BJ (cell line): ENCODE measurements around the gene SEPTIN8. TPM values are rescaled to one million over a fixed set of nuclear protein-coding genes. Genes with fewer than 3 reads are reported as not detected.

Experiments
- CTCF ChIA-PET: fragments of 350-600 bp; formaldehyde crosslinking; extraction: SDS; loops from one replicate; lab custom pipeline; 2021; ENCODE audit warnings: antibody characterized with exemption, inconsistent platforms; lab: Yijun Ruan, JAX
- POLR2A ChIA-PET: fragments of 300-600 bp; sonication (Branson Sonifier 250); formaldehyde crosslinking; extraction: SDS; loops from one replicate; lab custom pipeline; 2021; ENCODE audit warnings: antibody characterized with exemption; lab: Charles Lee
- DNase-seq: peaks from one replicate; pipeline ENCODE4 v3.0.0-alpha.2; 2011; ENCODE audit warnings: low read depth
- H3K27me3 ChIP-seq: 2 replicates; pipeline ENCODE4 v1.6.0; 2011; ENCODE audit warnings: low read length; ENCODE audit not compliant: control insufficient read depth, insufficient read depth
- H3K36me3 ChIP-seq: 2 replicates; pipeline ENCODE4 v1.5.1; 2011; ENCODE audit warnings: low read length; ENCODE audit not compliant: control insufficient read depth, insufficient read depth
- H3K4me3 ChIP-seq: 2 replicates; pipeline ENCODE4 v1.5.1; 2011; ENCODE audit warnings: low read depth, mild to moderate bottlenecking, control low read depth, low read length
- polyA plus RNA-seq: library from polyadenylated mRNA; depleted of rRNA; stranded (reverse); fragments of >200 nt; gene quantifications from 2 replicates; pipeline ENCODE4 v1.2.3, GENCODE V29; 2011
- TF ChIP-seq, protein P1 (sequence below): IDR thresholded peaks from 2 replicates; pipeline ENCODE4 v1.5.1; 2011; ENCODE audit warnings: low read depth, mild to moderate bottlenecking, control low read depth, inconsistent platforms, low read length, moderate library complexity; ENCODE audit not compliant: insufficient read depth

The SEPTIN8 gene
- polyA plus RNA-seq, 1 experiment, result 67.8 TPM

DNA sequence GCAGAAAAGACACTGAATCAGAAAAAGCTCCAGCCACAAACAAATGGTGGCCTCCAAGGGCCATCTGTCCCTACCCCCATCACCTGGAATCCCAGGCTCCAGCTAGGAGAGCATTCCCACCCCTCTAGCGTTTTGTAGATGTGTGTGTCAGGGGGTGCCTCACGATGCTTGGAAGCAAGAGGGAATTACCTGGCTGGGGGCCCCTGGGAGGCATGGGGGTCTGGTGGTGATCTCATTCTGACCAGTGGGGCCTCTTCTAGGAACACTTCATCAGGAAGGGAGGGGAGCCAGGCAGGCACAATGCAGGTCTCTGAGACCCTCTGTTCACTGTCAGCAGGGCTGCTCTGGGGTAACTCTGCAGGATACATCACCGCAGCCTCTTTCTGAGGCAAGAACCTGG is 47.4 kb upstream of the SEPTIN8 start:
- H3K36me3 ChIP-seq, result peaks cover 9% of the 10 kb centered on the region
- ChIA-PET POLR2A (no interaction called here), CTCF (interaction anchor here (1.2 to 1.3 kb wide), 3 partner anchors 59 to 298 kb away, joined by 3 to 5 read pairs (median 3); no protein-coding TSS in a partner anchor)
- H3K4me3 ChIP-seq, result no peak overlapping the region
- no peak for DNase-seq
- TF ChIP-seq, protein P1, sequence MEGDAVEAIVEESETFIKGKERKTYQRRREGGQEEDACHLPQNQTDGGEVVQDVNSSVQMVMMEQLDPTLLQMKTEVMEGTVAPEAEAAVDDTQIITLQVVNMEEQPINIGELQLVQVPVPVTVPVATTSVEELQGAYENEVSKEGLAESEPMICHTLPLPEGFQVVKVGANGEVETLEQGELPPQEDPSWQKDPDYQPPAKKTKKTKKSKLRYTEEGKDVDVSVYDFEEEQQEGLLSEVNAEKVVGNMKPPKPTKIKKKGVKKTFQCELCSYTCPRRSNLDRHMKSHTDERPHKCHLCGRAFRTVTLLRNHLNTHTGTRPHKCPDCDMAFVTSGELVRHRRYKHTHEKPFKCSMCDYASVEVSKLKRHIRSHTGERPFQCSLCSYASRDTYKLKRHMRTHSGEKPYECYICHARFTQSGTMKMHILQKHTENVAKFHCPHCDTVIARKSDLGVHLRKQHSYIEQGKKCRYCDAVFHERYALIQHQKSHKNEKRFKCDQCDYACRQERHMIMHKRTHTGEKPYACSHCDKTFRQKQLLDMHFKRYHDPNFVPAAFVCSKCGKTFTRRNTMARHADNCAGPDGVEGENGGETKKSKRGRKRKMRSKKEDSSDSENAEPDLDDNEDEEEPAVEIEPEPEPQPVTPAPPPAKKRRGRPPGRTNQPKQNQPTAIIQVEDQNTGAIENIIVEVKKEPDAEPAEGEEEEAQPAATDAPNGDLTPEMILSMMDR, result no peak
- H3K27me3 ChIP-seq, result no peaks in the 10 kb centered on the region

DNA sequence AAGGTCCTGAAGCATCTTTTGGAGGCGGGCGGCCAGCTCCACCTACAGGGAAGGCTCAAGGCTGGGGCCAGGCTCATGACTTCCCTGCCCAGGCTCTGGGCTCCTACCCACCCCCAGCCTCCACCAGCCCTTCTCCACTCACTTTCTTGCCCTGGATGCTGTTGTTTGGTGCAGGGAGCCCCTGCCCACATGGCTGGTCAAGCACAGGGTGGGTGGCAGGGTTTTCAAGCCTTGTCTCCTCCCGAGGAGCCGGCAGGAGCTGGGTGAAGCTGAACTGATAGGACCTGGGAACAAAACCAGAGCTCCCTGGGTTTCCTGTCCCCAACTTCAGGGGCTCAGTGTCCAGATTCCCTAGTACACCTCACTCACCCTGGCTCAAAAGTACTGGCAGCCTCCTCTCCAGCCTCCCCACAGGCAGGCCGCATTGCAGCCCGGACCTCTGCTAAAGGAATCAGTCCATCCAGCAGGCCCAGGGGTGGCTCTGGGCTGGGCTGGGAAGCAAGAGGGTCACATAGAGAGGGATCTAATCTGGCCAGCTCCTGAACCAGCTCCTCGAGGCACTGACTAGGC is 46.5 kb upstream of the SEPTIN8 start:
- Histone ChIP-seq H3K27me3 (no peaks in the 10 kb centered on the region), H3K36me3 (peaks cover 9% of the 10 kb centered on the region), H3K4me3 (no peak overlapping the region)
- POLR2A ChIA-PET, result no interaction called here
- CTCF ChIA-PET, result interaction anchor here (1.2 to 1.3 kb wide), 3 partner anchors 60 to 297 kb away, joined by 3 to 5 read pairs (median 3); no protein-coding TSS in a partner anchor
- TF ChIP-seq, protein P1, result no peak
- DNase-seq, result no peak

GRCh38 chr5:132822650-132823480 is 45.8 kb upstream of the SEPTIN8 start:
- TF ChIP-seq, protein P1, result no peak
- Histone ChIP-seq H3K4me3 (no peak overlapping the region), H3K36me3 (peaks cover 9% of the 10 kb centered on the region), H3K27me3 (no peaks in the 10 kb centered on the region)
- ChIA-PET CTCF (interaction anchor here (1.2 to 1.3 kb wide), 2 partner anchors 72 to 297 kb away, joined by 3 read pairs; no protein-coding TSS in a partner anchor), POLR2A (no interaction called here)
- DNase-seq, result no peak

DNA sequence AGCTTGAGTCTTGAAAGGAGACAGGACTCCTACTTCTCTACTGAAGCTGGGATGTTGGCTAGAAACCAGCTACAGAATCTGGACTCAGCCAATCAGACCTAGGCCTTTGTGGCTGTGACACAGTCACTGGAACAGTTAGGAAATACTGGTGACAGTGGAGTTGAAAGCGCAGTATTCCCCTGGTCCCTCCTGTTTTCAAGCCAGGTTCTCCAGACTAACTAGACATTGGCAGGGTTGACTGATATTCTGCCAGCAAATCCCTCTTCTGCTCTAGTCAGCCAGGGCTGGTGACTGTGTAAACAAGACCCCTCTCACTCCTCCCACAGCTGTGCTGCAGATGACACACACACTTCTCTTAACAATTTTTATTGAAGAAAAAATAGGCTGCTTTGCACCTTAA is 44.8 kb upstream of the SEPTIN8 start:
- CTCF ChIA-PET, result interaction anchor here (0.9 to 9.4 kb wide), 10 partner anchors 7 to 439 kb away, joined by 3 to 102 read pairs (median 11); partner anchors contain the start of gene SHROOM1

More for the DNA sequence above, 44.8 kb upstream of the SEPTIN8 start:
- Histone ChIP-seq H3K27me3 (no peaks in the 10 kb centered on the region), H3K4me3 (no peak overlapping the region), H3K36me3 (peaks cover 9% of the 10 kb centered on the region)
- POLR2A ChIA-PET, result no interaction called here
- TF ChIP-seq, protein P1, result no peak
- DNase-seq, result no peak
